Measurements from ENCODE around the gene SSX2IP.

SSX2IP gene

GRCh38 chr1:84709131-84709530 is 18.9 kb upstream of the SSX2IP start:
- FAIRE-seq = no peak

GRCh38 chr1:84708031-84708430 is 17.8 kb upstream of the SSX2IP start:
- no peak for FAIRE-seq

- no peak for FAIRE-seq
These were observed 15.3 kb upstream of the SSX2IP start for GRCh38 chr1:84705513-84705912.

GRCh38 chr1:84704872-84705417 is 14.7 kb upstream of the SSX2IP start:
- FAIRE-seq = no peak

GRCh38 chr1:84703431-84703830 is 13.2 kb upstream of the SSX2IP start:
- no peak for FAIRE-seq

- FAIRE-seq = no peak
These were observed 11.9 kb upstream of the SSX2IP start for GRCh38 chr1:84702143-84702542.

GRCh38 chr1:84701376-84701775 is 11.1 kb upstream of the SSX2IP start:
- FAIRE-seq = no peak

- FAIRE-seq = no peak
These were observed 9.8 kb upstream of the SSX2IP start for GRCh38 chr1:84700070-84700469.

GRCh38 chr1:84698151-84699110 is 8.2 kb upstream of the SSX2IP start:
- FAIRE-seq = no peak

- no peak for FAIRE-seq
These were observed 3.5 kb upstream of the SSX2IP start for GRCh38 chr1:84693785-84694184.

- FAIRE-seq = no peak
These were observed 2.7 kb upstream of the SSX2IP start for GRCh38 chr1:84693005-84693404.

- FAIRE-seq = no peak
These were observed 2.1 kb upstream of the SSX2IP start for GRCh38 chr1:84692391-84692790.

- no peak for FAIRE-seq
These were observed 992 bp upstream of the SSX2IP start for GRCh38 chr1:84691122-84691783.

- no peak for FAIRE-seq
These were observed 506 bp downstream of the SSX2IP start for GRCh38 chr1:84689514-84690396.

GRCh38 chr1:84688463-84689061 is 1.7 kb downstream of the SSX2IP start:
- FAIRE-seq = no peak

GRCh38 chr1:84687714-84688462 is 2.4 kb downstream of the SSX2IP start:
- no peak for FAIRE-seq

- FAIRE-seq = no peak
These were observed 4.0 kb downstream of the SSX2IP start for GRCh38 chr1:84686223-84686622.

GRCh38 chr1:84683508-84683907 is 6.8 kb downstream of the SSX2IP start:
- FAIRE-seq = no peak

GRCh38 chr1:84682047-84682446 is 8.2 kb downstream of the SSX2IP start:
- FAIRE-seq = no peak

GRCh38 chr1:84677415-84678099 is 12.7 kb downstream of the SSX2IP start:
- no peak for FAIRE-seq

GRCh38 chr1:84675631-84676030 is 14.6 kb downstream of the SSX2IP start:
- no peak for FAIRE-seq
